ENCODE measurements around the gene KIF9.

DNA sequence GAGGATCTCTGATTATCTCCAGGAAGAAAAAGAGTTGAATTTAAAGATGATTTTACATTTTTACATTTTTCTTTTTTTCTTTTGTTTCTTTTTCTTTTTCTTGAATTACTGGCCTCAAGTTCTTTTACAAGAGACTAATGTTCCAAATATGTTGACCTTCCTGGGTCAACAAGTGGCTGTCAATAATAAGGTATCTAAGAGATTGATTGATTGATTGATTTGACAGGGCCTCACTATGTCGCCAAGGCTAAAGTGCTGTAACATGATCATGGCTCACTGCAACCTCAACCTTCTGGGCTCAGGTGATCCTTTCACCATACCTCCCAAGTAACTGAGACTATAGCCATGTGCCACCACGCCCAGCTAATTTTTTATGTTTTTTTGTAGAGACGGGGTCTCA lies 44.6 kb downstream of the KIF9 start:
- TF ChIP-seq CTCF (IDR thresholded peaks at IDR 0.05; ENCODE audit: low read length) (no peak), EZH2 (IDR thresholded peaks at IDR 0.05; ENCODE audit: borderline replicate concordance, low read length) (no peak)
